HG02938 (cell line): ENCODE data around the gene FBXL19.
A peak's percentile ranks its signal among the peaks of the same experiment; 100 is the strongest.

Experiments
- ATAC-seq: cut with Tn5 transposase; IDR thresholded peaks from one replicate; pipeline ENCODE4 v1.9.1; 2021; ENCODE audit warnings: mild to moderate bottlenecking, moderate library complexity; ENCODE audit not compliant: unreplicated experiment

Gene FBXL19

GRCh38 chr16:30942426-30942806 lies 19.0 kb downstream of the FBXL19 start:
- ATAC-seq = no peak

GRCh38 chr16:30944352-30944751 lies 21.0 kb downstream of the FBXL19 start:
- ATAC-seq = no peak

GRCh38 chr16:30946671-30947540 lies 23.5 kb downstream of the FBXL19 start:
- no peak for ATAC-seq

GRCh38 chr16:30947541-30947858 lies 24.1 kb downstream of the FBXL19 start:
- ATAC-seq = no peak

GRCh38 chr16:30947859-30948666 lies 24.7 kb downstream of the FBXL19 start:
- no peak for ATAC-seq

GRCh38 chr16:30948667-30949649 lies 25.6 kb downstream of the FBXL19 start, which contains the start of gene ORAI3:
TSS of gene ORAI3 (plus strand) at chr16:30949068. CDS start at chr16:30949290, 222 bp downstream.
- peak; percentile 60 for ATAC-seq

- ATAC-seq = no peak
Observed at GRCh38 chr16:30949650-30950515, 26.5 kb downstream of the FBXL19 start.

- no peak for ATAC-seq
Observed at GRCh38 chr16:30950516-30951065, 27.2 kb downstream of the FBXL19 start.

- no peak for ATAC-seq
Observed at GRCh38 chr16:30951193-30951592, 27.8 kb downstream of the FBXL19 start.

GRCh38 chr16:30951750-30952149 lies 28.4 kb downstream of the FBXL19 start:
- no peak for ATAC-seq

GRCh38 chr16:30953111-30953510 lies 29.7 kb downstream of the FBXL19 start:
- ATAC-seq = no peak

- ATAC-seq = no peak
Observed at GRCh38 chr16:30953511-30954124, 30.2 kb downstream of the FBXL19 start.

- no peak for ATAC-seq
Observed at GRCh38 chr16:30954993-30955392, 31.6 kb downstream of the FBXL19 start.

GRCh38 chr16:30956601-30957455 lies 33.5 kb downstream of the FBXL19 start:
- no peak for ATAC-seq

GRCh38 chr16:30957456-30958174 lies 34.2 kb downstream of the FBXL19 start, which contains the start of gene SETD1A:
TSS of gene SETD1A (plus strand) at chr16:30957754. CDS start at chr16:30958732, 978 bp downstream.
- peak; percentile 76 for ATAC-seq

- ATAC-seq = peak; percentile 11
Observed at GRCh38 chr16:30958175-30959079, 35.1 kb downstream of the FBXL19 start.
